HepG2 (cell line): Measurements from ENCODE around the gene ETFB. TPM values are rescaled to one million over a fixed set of nuclear protein-coding genes. Genes with fewer than 3 reads are reported as not detected.

Experiments used
- ADNP ChIP-seq: sonication (generic); formaldehyde crosslinking; IDR thresholded peaks from 2 replicates; pipeline ENCODE4 v1.4.0; 2020; ENCODE audit warnings: missing genetic modification reagents
- BCL6 ChIP-seq: IDR thresholded peaks from 2 replicates; pipeline ENCODE4 v1.6.1; 2016; ENCODE audit warnings: missing genetic modification reagents, missing compliant biosample characterization
- BHLHE40 ChIP-seq: IDR thresholded peaks from 2 replicates; pipeline ENCODE4 v1.6.1; 2011; ENCODE audit warnings: low read length, improper control_type of control experiment
- ETV6 ChIP-seq: sonication (generic); formaldehyde crosslinking; conservative IDR thresholded peaks from 2 replicates; pipeline ENCODE4 v1.4.0; 2020; ENCODE audit warnings: missing genetic modification reagents
- GABPB1 ChIP-seq: IDR thresholded peaks from 2 replicates; pipeline ENCODE4 v1.6.1; 2016; ENCODE audit warnings: mild to moderate bottlenecking, missing genetic modification reagents, moderate library complexity, missing compliant biosample characterization
- GZF1 ChIP-seq: sonication (generic); formaldehyde crosslinking; IDR thresholded peaks from 2 replicates; pipeline ENCODE4 v1.5.1; 2020; ENCODE audit warnings: mild to moderate bottlenecking, missing genetic modification reagents
- HDAC2 ChIP-seq: sonication (generic); formaldehyde crosslinking; IDR thresholded peaks from 2 replicates; pipeline ENCODE4 v1.4.0; 2020; ENCODE audit warnings: missing genetic modification reagents
- HOXA3 ChIP-seq: sonication (generic); formaldehyde crosslinking; IDR thresholded peaks from 2 replicates; pipeline ENCODE4 v1.5.0; 2020; ENCODE audit warnings: missing genetic modification reagents
- NFRKB ChIP-seq: fragments of 450-650 bp; IDR thresholded peaks from 2 replicates; pipeline ENCODE4 v1.6.1; 2017
- NFYB ChIP-seq: sonication (generic); formaldehyde crosslinking; IDR thresholded peaks from 2 replicates; pipeline ENCODE4 v1.4.0; 2020; ENCODE audit warnings: missing genetic modification reagents
- PHF20 ChIP-seq: sonication (generic); formaldehyde crosslinking; IDR thresholded peaks from 2 replicates; pipeline ENCODE4 v1.5.0; 2020; ENCODE audit warnings: mild to moderate bottlenecking, missing genetic modification reagents
- RBFOX2 ChIP-seq: fragments of 200-400 bp; formaldehyde crosslinking; IDR thresholded peaks from 2 replicates; pipeline ENCODE4 v1.6.1; 2017; ENCODE audit warnings: low read depth, mild to moderate bottlenecking, low read length
- RCOR2 ChIP-seq: IDR thresholded peaks from 2 replicates; pipeline ENCODE4 v1.6.1; 2016; ENCODE audit warnings: missing biosample characterization, missing genetic modification reagents
- RXRB ChIP-seq: IDR thresholded peaks from 2 replicates; pipeline ENCODE4 v1.6.1; 2016; ENCODE audit warnings: borderline replicate concordance, missing genetic modification reagents, missing compliant biosample characterization
- SAP130 ChIP-seq: IDR thresholded peaks from 2 replicates; pipeline ENCODE4 v1.6.1; 2016; ENCODE audit warnings: low read depth
- TGIF2 ChIP-seq: IDR thresholded peaks from 2 replicates; pipeline ENCODE4 v1.6.1; 2016; ENCODE audit warnings: control low read depth, missing compliant biosample characterization
- ZBTB42 ChIP-seq: sonication (generic); formaldehyde crosslinking; IDR thresholded peaks from 2 replicates; pipeline ENCODE4 v1.5.0; 2020; ENCODE audit warnings: mild to moderate bottlenecking, missing genetic modification reagents
- ZIK1 ChIP-seq: sonication (generic); formaldehyde crosslinking; IDR thresholded peaks from 2 replicates; pipeline ENCODE4 v1.5.0; 2020; ENCODE audit warnings: mild to moderate bottlenecking, low read depth, missing genetic modification reagents, borderline replicate concordance
- ZMYM3 ChIP-seq: sonication (generic); formaldehyde crosslinking; IDR thresholded peaks from 2 replicates; pipeline ENCODE4 v1.5.1; 2020; ENCODE audit warnings: mild to moderate bottlenecking, missing genetic modification reagents
- ZNF841 ChIP-seq: sonication (generic); formaldehyde crosslinking; IDR thresholded peaks from 2 replicates; pipeline ENCODE4 v1.8.1; 2023; ENCODE audit warnings: missing genetic modification reagents, borderline replicate concordance
- ZNF879 ChIP-seq: sonication (generic); formaldehyde crosslinking; IDR thresholded peaks from 2 replicates; pipeline ENCODE4 v1.8.1; 2023; ENCODE audit warnings: missing genetic modification reagents
- polyA plus RNA-seq, 8 experiments: library from polyadenylated mRNA; depleted of rRNA in 3 of 8; stranded (reverse) in 7 of 8; unstranded in 1 of 8; fragments of >200 nt; fragmentation: Illumina TruSeq in 4 of 8; extraction: Trizol in 4 of 8; gene quantifications; 2 replicates each; pipeline versions ENCODE4 v1.2.1 to v1.2.3, GENCODE V29; 2011 to 2016; ENCODE audit warnings: low read depth in 4 of 8, missing spikeins in 1 of 8, mixed read lengths in 1 of 8; ENCODE audit not compliant: insufficient read depth in 1 of 8
- total RNA-seq, 5 experiments: library from RNA; depleted of rRNA; stranded (reverse); fragments of >200 nt; fragmentation: Illumina TruSeq; extraction: Trizol; gene quantifications; 2 replicates each; pipeline ENCODE4 v1.2.3, GENCODE V29; 2016; ENCODE audit warnings: low read depth in 1 of 5
- TF ChIP-seq, protein P1 (sequence below): sonication (generic); formaldehyde crosslinking; IDR thresholded peaks from 2 replicates; pipeline ENCODE4 v1.4.0; 2020; ENCODE audit warnings: missing genetic modification reagents, borderline replicate concordance
- TF ChIP-seq, protein P2 (sequence below): sonication (generic); formaldehyde crosslinking; IDR thresholded peaks from 2 replicates; pipeline ENCODE4 v1.4.0; 2020; ENCODE audit warnings: mild to moderate bottlenecking, missing genetic modification reagents
- TF ChIP-seq, protein P3 (sequence below): sonication (generic); formaldehyde crosslinking; IDR thresholded peaks from 2 replicates; pipeline ENCODE4 v1.5.0; 2020; ENCODE audit warnings: missing genetic modification reagents
- TF ChIP-seq, protein P4 (sequence below): sonication (generic); formaldehyde crosslinking; IDR thresholded peaks from 2 replicates; pipeline ENCODE4 v1.9.0; 2021; ENCODE audit warnings: missing genetic modification reagents, mild to moderate bottlenecking, borderline replicate concordance

Gene ETFB
- total and polyA plus RNA-seq, 2 of the 13 experiments (the other 11 are each of a cell fraction or from before 2014, with no cell fraction given), result 678 to 1,314 TPM

DNA sequence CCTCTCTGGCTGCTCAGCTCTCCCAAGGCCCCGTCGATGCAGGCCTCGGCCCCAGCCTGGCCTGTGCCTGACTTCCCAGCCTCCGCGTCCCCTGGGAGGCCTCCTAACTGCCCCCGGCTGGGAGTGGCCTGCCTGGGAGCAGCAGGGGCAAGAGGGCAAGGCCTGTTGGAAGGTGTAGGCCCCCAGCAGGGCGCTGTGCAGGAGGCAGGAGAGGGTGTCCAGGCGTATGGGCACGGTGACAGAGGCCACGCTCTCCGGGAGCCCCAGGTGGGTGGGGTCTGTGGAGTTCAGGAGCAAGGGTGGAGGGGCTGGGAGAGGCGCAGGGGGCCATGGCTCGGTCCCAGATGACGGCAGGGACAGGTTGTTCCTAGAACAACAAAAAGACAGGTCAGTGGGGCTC is 23.0 kb upstream of the ETFB start (continued):
- TF ChIP-seq, protein P1, sequence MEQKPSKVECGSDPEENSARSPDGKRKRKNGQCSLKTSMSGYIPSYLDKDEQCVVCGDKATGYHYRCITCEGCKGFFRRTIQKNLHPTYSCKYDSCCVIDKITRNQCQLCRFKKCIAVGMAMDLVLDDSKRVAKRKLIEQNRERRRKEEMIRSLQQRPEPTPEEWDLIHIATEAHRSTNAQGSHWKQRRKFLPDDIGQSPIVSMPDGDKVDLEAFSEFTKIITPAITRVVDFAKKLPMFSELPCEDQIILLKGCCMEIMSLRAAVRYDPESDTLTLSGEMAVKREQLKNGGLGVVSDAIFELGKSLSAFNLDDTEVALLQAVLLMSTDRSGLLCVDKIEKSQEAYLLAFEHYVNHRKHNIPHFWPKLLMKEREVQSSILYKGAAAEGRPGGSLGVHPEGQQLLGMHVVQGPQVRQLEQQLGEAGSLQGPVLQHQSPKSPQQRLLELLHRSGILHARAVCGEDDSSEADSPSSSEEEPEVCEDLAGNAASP (CRISPR knock-in tag), result no peak
- TF ChIP-seq PHF20 (no peak), GZF1 (CRISPR knock-in tag) (no peak), ETV6 (CRISPR knock-in tag) (no peak), HDAC2 (CRISPR knock-in tag) (no peak), BCL6 (peak; percentile 48), NFRKB (no peak), HOXA3 (CRISPR knock-in tag) (peak; percentile 55), ZNF879 (CRISPR knock-in tag) (no peak), ZMYM3 (CRISPR knock-in tag) (0 out of 2 replicates have a peak, but pooled peaks have one; percentile 54), RXRB (CRISPR knock-in tag) (peak; percentile 18; the same call in 1 of the 2 replicates), SAP130 (peak; percentile 62), ZIK1 (CRISPR knock-in tag) (no peak; the same call in 1 of the 2 replicates), GABPB1 (CRISPR knock-in tag) (peak; percentile 62; the same call in 1 of the 2 replicates), TGIF2 (CRISPR knock-in tag) (no peak), ZNF841 (CRISPR knock-in tag) (no peak), BHLHE40 (no peak), NFYB (CRISPR knock-in tag) (no peak), RCOR2 (CRISPR knock-in tag) (no peak), ZBTB42 (0 out of 2 replicates have a peak, but pooled peaks have one; percentile 66), ADNP (CRISPR knock-in tag) (no peak), RBFOX2 (peak; percentile 76)
- TF ChIP-seq, protein P2, sequence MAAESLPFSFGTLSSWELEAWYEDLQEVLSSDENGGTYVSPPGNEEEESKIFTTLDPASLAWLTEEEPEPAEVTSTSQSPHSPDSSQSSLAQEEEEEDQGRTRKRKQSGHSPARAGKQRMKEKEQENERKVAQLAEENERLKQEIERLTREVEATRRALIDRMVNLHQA (CRISPR knock-in tag), result no peak
- TF ChIP-seq, protein P3, sequence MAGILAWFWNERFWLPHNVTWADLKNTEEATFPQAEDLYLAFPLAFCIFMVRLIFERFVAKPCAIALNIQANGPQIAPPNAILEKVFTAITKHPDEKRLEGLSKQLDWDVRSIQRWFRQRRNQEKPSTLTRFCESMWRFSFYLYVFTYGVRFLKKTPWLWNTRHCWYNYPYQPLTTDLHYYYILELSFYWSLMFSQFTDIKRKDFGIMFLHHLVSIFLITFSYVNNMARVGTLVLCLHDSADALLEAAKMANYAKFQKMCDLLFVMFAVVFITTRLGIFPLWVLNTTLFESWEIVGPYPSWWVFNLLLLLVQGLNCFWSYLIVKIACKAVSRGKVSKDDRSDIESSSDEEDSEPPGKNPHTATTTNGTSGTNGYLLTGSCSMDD, result no peak
- TF ChIP-seq, protein P4, sequence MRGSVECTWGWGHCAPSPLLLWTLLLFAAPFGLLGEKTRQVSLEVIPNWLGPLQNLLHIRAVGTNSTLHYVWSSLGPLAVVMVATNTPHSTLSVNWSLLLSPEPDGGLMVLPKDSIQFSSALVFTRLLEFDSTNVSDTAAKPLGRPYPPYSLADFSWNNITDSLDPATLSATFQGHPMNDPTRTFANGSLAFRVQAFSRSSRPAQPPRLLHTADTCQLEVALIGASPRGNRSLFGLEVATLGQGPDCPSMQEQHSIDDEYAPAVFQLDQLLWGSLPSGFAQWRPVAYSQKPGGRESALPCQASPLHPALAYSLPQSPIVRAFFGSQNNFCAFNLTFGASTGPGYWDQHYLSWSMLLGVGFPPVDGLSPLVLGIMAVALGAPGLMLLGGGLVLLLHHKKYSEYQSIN (CRISPR knock-in tag), result no peak
